ENCODE data around the gene CYP11A1.

CYP11A1 gene

DNA sequence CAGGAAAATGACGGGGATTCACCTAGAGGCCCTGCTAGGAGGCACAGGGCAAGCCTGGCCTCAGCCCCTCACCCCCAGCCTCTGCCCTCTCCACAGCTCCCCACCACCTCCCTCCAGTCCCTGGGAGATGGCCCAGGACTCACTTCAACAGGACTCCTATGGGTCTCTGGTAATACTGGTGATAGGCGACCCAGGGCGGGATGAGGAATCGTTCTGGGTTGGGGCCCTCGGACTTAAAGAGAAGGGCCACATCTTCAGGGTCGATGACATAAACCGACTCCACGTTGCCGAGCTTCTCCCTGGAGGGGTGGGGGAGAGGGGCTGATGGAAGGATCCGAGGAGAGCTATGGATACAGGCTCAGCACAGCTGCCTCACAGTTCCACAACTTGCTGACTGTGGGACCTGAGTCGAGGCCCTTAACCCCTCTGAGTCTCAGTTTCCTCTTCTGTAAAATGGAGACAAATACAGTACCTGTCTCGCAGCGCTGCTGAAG lies 19.6 kb downstream of the CYP11A1 start:
- no peak for DNase-seq (ENCODE audit: low read depth, low spot score)

DNA sequence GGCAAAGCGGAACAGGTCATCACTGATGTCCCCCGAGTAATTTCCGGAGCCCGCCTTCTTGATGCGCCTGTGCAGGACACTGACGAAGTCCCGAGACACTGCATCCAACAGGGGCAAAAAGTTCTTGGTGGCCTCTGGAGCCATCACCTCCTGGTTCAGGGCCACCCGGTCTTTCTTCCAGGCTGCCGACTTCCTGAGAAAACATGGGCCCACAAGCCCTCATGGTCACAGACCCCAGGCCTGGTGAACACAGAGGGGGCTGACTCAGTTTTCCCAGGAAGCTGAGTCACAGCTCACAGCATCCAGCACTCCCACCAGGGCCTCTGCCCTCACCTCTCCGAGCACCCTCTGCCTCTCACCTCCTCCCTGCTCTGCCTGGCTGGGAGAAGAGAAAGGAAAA lies 22.4 kb downstream of the CYP11A1 start:
- no peak for DNase-seq (ENCODE audit: low read depth, low spot score)

DNA sequence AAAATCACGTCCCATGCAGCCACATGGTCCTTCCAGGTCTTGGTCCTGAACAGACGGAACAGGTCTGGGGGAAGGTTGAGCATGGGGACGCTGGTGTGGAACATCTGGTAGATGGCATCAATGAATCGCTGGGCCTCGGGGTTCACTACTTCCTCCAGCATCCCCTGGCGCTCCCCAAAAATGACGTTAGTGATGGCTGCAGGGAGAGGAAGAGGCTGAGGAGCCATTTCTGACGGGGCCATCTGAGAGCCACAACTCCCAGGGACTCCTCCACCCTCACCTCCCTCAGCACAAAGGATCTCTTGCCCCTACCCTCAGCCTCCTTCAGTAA lies 23.7 kb downstream of the CYP11A1 start:
- no peak for DNase-seq (ENCODE audit: low read depth, low spot score)

DNA sequence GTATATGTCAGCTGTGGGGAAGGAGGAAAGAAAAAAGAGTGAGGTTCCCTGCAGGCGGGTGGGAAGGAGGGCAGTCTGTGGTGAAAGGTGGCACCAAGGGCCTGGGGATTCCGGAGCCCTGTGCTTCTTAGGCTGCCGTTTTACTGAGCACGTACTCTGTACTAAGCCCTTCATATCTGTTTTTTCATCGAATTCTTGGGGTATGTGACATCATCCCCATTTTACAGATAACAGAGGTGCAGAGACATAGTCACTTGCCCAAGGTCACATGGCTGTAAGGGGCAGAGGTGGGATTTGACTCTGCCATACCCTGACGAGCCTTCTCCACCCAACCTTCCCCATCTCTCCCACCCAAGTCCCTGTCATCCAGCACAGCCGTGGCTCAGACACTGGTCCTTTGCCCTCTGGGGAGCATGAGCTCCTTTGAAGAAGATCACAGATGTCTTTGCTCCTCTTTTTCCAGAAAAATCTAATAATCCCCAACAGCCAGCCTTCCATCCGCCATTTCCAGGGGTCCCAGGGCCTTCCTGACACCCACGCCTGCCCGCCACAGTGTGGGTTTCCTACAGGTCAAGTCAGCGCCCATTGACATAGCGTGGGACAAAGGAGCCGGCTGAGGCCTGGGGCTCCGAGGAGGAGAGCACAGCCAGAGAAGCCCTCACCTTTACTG lies 24.2 kb downstream of the CYP11A1 start:
- DNase-seq (ENCODE audit: low read depth, low spot score): no peak

DNA sequence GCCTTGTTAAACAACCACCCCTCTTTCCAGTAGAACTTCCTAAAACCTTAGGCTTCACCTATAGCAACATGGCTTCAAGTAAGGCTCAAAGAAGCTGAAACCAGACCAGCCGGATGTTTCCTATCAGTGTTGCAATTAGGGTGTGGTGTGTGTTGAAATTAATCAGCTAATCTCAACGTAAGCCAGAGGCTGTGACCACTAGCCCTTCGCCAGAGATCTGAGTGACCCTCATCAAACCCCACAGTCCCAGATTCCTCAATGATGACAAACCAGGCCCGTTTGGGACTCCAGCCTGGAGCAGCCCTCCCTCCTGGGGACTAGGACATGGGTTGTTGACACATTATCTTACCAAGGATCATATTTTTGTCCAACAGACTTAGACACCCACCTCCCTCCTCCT lies 27.3 kb downstream of the CYP11A1 start:
- DNase-seq (ENCODE audit: low read depth, low spot score): no peak

DNA sequence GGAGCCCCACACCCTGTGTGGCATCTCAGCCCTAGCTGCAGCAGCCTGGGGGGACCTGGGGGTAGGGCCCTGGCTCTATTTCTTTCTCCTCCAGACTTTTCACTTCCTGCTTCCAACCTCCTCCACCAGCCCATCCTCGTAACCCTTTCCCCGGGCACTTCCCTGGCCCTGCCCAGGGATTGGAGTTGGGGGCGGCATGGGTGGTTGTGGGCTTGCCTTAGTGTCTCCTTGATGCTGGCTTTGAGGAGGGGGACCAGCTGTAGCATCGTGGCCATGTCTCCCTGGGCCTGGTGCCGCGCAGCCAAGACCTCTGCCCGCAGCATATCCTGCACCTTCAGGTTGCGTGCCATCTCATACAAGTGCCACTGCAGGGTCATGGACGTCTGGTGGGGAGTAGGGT lies 28.1 kb downstream of the CYP11A1 start:
- no peak for DNase-seq (ENCODE audit: low read depth, low spot score)

DNA sequence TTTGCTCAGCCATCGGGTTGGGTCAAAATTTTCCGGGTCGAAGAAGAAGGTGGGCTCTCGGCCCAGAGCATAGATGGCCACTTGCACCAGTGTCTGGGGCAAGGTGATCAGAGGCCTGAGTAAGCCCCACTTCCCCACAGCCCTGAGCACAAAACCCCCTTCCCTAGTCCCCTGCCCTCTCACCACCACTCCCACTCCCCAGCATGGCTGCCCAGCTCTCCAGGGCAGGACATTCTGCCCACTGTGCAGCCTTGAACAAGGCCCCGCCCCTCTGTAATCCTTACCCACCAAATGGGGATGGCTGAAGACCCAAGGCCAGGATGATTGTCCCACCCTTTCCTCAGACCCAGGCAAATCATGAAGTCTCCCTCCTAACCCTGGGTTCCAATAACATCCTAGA lies 28.8 kb downstream of the CYP11A1 start:
- DNase-seq (ENCODE audit: low read depth, low spot score): no peak

DNA sequence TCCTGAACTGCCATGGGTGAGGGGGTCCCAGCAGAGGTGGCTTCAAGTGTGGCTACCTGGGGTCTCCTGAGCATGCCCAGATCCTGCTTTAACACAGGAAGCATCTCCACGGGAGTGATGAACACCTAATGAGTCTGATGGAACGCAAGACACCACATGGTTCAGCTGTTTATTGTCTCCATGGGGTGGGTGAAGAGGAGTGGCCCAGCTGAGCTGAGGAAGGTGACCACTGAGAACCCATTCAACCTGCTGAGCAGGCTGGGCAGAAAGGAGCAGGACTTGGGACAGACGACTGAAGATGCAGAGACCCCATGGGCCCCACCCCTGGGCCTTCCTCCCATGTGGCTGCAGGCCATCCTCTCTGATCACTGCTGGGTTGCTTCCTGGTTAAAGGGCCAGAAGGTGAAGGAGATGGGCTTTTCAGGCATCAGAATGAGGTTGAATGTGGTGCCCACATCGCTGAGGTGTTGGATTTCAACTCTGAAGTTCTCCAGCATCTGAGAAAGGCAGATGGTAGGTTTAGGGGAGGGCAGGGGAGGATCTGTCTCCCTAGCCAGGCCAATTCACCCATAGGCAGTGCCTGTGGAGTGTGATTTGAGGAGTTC lies 29.7 kb downstream of the CYP11A1 start:
- DNase-seq (ENCODE audit: low read depth, low spot score): no peak

DNA sequence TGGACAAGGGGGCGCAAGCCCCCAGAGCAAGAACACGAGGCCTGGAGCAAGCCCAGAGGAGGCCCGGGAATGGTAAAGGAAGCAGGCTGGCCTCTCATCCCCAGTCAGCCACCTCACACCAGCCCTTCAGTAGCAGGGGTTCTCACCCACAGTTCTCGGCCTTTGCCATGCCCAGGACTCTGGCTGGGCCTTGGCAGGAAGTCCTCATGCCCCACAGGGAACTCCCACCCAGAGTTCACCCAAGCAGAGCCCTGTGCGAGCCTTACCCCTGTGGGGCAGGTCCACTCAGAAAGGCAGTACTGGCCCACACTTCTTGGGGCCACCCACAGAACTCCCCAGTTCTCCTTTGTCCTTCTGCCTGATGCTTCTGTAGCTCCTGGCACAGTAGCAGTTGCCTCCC lies 30.3 kb downstream of the CYP11A1 start:
- no peak for DNase-seq (ENCODE audit: low read depth, low spot score)

DNA sequence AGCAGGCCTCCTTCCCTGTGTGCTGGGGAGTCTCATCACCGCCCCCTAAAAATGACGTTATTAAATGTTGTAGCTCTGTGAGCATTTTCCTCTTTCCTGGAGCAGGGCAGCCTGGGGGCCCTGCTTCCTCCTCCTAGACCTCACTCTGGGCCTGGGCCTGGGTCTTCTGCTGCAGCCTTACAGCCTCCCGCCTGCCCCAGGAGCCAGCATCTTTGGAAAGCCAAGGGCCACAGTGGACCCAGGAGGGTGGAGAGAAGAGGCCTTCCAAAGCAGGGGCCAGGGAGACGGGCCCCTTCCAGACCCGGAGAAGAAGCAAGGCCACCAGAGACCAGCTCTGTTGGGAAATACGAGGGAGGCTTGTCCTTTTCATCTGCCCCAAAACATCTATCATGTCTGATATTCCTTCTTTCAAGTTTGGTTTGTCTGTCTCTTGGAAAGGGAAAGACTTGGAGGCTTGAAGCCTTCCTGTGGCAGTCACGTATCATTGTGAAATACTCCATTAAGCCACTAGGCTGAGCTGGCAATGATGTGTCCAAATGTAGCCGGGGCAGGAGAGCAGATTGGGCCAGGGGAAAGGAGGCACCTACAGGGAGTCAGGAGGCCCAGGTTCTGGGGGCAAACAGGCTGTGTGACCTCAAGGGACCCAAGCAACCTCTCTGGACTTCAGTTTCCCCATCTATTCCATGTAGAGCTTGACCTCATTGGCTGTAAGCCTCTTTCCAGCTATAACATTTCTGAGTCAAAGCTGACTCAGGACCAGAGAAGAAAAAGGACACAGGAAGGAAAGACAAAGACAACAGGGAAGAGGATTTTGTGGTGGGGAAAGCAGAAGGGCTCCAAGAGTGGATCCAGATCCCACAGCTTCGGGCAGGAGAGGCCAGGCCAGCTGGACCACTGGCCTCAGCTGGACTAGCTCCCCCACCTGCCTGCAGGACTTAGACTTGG lies 31.1 kb downstream of the CYP11A1 start:
- DNase-seq (ENCODE audit: low read depth, low spot score): no peak

DNA sequence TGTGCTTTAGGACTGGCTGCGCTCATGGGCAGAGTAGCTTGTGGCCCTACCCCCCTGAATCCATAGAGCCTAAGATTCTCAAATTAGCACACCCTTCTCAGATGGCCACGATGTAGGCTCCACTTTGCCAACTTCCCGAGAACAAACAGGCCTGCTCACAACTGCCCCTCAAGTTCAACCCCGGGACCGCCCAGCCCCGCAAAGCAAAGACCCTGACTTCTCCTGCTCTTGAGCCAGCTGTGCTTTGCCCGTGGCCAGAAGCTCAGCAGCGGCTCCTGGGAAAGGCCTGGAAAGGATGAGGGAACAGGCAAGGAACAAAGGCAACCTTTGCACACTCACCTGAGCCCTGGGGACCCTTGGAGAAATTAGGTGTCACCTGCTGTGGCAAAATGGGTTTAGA lies 32.0 kb downstream of the CYP11A1 start:
- DNase-seq (ENCODE audit: low read depth, low spot score): no peak

DNA sequence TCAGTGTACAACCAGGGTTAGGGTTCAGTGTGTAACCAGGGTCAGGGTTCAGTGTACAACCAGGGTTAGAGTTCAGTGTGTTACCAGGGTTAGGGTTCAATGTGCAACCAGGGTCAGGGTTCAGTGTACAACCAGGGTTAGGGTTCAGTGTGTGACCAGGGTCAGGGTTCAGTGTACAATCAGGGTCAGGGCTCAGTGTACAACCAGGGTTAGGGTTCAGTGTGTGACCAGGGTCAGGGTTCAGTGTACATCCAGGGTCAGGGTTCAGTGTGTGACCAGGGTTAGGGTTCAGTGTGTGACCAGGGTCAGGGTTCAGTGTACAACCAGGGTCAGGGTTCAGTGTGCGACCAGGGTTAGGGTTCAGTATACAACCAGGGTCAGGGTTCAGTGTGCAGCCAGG lies 33.3 kb downstream of the CYP11A1 start:
- no peak for DNase-seq (ENCODE audit: low read depth, low spot score)

DNA sequence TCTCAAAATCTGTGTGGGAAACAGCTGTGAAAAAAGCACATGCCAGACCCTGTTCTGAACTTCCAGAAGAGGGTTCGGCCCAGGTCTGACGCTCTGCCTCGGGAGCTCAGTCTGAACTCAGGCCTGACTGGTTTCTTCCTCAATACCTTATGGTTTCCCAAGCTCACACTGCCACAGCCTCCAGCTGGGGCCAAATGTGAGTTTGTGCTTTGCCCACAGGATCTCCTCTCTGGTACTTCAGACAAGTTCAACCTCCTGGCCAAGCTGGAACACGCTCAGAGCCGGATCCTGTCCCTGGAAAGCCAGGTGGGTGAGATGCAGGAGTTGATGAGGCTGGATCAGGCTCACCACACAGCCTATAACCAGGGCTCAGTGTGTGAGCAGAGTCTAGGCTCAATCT lies 33.8 kb downstream of the CYP11A1 start:
- DNase-seq (ENCODE audit: low read depth, low spot score): no peak

DNA sequence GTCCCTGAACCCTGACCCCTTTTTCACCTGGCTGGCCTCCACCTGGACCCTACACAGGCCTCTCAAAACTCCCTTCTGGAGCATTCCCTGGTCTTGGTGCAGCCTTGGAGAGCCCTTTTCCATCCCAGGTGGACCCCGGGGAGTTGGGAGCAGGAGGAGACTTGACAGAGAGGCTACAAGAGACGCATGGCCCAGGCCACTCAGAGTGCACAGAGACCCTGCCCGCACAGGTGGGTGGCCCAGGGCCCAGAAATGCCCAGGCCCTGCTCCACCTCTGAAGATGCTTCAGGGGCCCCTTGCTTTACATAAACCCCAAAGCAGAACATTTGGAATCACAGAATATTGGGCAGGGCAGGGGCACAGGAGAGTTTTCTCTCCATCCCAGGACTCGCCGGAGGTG lies 34.4 kb downstream of the CYP11A1 start:
- no peak for DNase-seq (ENCODE audit: low read depth, low spot score)

DNA sequence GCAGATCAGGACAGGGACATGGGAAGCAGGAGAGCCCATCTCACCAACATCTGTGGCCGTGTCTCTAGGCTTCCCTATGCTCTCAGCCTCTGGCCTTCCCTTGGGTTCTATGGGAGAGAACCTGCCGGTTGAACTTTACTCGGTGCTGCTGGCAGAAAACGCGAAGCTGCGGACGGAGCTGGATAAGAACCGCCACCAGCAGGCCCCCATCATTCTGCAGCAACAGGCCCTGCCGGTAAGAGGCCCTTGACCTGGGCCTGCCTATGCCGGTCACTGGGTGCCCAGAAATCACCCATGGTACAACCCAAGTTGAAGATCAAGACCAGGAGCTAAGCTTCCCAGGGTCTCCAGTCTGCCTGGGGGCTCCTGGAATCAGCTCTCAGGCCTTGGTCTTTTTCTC lies 34.8 kb downstream of the CYP11A1 start:
- no peak for DNase-seq (ENCODE audit: low read depth, low spot score)

DNA sequence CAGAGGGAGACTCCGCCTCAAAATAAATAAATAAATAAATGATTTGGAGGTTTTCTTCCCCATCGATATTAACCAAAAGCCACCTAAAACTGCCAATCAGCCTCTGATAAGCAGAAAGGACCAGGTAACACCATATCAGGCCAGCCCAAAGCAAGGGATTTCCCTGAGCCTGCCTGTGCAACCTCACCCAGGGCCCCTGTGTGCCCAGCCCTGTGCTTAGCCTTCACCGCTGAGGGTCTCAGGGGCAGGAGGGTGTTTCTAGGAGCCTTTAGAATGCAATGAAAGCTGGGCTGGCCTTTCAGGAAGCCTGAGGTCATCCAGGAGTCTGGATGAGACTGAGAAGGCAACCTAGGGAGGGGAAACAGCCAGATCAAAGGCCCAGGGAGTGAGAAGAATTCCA lies 35.4 kb downstream of the CYP11A1 start:
- DNase-seq (ENCODE audit: low read depth, low spot score): no peak

DNA sequence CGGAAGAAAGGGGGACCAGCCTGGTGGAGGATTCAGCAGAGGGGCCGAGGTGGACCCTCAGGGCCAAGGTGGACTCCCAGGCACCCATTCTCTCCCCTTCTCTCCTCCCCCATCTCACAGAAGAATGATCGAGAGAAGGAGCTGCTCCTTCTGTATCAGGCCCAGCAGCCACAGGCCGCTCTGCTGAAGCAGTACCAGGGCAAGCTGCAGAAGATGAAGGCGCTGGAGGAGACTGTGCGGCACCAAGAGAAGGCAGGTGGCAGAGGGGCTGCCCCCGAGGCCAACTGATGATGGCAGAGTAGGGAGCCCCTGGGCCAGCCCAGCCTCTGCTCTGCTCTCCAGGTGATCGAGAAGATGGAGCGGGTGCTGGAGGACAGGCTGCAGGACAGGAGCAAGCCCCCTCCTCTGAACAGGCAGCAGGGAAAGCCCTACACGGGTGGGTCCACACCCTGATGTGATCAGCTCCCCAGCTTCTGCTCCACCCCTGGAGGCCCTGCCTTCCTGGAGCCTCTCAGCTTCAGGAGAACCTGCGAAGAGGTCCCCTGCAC lies 36.5 kb downstream of the CYP11A1 start:
- DNase-seq (ENCODE audit: low read depth, low spot score): no peak

DNA sequence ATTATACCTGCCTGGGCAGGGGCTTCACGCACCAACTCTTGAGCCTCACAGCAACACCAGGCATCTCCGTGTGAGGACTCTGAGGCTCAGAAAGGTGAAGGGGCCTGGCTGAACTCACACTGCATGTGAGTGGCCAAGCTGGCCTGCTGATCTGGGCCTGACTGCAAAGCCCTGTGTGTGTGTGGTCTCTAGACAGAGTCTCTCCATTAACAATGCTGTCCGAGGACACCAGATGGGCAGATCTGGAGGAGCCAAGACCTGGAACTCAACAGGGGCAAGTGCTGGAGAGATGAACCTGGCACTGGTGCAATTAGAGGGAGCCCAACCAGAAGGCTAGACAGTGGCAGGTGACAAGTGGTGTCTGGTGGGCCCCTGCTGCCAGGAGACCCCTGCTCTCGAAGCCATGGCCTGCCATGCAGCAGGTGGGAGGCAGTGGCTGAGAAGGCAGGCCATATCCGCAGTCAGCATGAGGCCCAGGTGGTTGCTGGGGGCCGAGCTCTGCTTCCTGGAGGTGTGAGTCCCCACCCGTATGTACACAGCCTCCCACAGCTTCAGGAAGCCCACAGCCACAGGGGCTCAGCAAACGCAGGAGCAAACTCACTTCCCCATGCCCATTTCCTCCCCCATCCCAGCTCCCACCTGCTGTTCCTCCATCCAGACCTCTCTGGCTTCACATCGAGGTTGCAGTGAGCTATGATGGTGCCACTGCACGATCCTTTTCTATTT lies 39.0 kb downstream of the CYP11A1 start:
- DNase-seq (ENCODE audit: low read depth, low spot score): no peak

DNA sequence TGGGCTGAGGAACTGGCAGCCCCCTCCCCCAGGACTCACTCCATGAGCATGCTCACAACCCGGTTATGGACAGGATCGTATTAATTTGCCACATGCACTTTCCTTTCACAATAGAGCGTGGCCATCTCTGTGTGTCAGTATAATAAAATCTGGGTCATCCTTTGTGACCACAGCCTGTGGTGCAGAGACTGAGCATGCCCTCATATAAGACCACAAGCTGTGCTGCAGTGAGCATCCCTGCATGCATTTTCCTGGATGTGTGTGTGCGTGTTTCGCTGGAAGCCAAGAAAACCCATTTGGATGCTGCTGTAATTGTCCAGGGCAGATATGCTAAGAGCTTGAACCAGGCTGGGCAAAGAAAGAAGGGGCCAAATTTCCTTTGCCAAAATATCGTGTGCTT lies 39.7 kb downstream of the CYP11A1 start:
- DNase-seq (ENCODE audit: low read depth, low spot score): no peak

DNA sequence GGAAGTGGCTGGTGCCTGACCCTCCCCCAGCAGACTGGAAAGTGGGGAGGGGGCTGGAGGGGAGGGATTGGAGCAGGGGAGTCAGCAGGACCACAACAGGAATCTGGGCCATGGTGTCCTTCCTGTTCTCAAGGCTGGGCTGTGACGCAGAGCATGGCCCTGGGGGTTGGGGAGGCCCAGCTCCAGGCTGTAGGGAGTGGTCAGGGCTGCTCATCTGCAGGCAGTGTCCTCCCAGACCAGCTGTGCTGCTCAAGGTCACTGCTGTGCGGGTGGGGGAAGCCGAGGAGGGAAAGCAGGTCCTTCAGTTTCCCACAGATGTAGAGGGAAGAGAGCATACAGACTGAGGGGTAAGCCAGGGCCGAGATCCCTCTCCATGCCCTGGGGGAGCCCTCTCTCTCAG lies 40.7 kb downstream of the CYP11A1 start:
- DNase-seq (ENCODE audit: low read depth, low spot score): no peak

DNA sequence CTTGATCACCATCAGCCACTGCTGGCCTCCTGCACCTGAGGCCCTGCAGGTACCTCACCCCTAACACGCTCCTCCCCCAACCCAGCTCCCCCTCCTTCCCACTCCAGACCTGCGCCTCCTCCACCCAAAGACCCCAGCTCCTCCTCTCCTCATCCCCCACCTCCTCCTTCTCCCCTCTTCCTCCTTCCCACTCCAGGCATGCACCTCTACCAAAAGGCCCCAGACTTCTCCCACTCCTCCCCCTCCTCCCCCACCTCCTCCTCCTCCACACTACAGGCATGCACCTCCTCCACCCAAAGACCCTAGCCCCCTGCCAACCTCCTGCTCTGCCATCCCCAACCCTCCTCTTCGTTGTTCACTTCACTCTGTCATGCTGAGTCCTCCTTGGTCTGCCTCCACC lies 42.7 kb downstream of the CYP11A1 start:
- no peak for DNase-seq (ENCODE audit: low read depth, low spot score)

Data from activated naive CD8-positive, alpha-beta T cell treated with anti-CD3 and anti-CD28 coated beads, Interleukin-2, amount 50 U/mL, for 16 hours (primary cell).